ENCODE results near the gene ADGRV1. TPM values are rescaled to one million over a fixed set of nuclear protein-coding genes. Genes with fewer than 3 reads are reported as not detected.

Gene ADGRV1
- polyA plus RNA-seq, 4 donors: 2.6 to 2.9 (median 2.7) TPM; not detected in 1

DNA sequence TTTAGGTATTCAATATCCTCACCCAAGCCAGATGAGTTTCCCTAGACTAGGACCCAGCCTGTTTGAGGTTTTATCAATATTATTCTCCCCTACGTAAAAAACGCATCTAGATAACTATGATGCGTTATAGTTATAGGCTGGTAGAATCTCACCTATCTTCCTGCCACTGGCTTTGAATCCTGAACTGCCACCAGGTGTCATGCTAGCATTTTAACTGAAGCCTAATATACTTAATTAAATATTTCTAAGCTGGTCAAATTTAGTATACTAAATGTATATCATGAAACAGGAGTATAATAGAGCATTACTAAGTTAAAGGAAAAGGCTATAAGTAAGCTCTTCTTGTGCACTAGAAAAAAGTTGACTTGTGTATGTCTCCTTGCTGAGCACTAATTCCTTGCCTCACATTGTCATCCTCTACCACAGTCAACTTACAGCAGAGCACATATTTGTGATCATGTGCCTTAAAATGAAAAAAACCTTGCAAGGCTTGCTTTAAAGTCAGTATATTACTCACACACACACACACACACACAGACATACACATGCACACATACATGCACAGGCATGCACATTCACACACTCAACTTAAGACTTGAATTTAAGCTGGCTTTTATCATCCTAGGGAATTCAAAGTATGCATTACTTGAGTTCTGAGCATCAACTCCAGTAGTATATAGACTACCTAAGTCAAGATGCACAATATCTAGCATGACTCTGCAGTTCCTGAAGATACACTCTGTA is 303.4 kb downstream of the ADGRV1 start:
- Histone ChIP-seq H3K4me3 (ENCODE audit: low read depth in 1 of 3, low read length in 3 of 3) (no peak overlapping the region), H3K36me3 (ENCODE audit: control insufficient read depth in 3 of 3, insufficient read depth in 2 of 3, low read depth in 1 of 3, low read length in 3 of 3) (no peaks in the 10 kb centered on the region), H3K9me3 (ENCODE audit: control insufficient read depth in 2 of 2, insufficient read depth in 1 of 2, low read depth in 1 of 2, low read length in 1 of 2) (no peaks in the 10 kb centered on the region), H3K27ac (ENCODE audit: low read depth in 1 of 3, low read length in 2 of 3) (no peak overlapping the region), H3K4me1 (ENCODE audit: control insufficient read depth in 3 of 3, insufficient read depth in 2 of 3, low read depth in 1 of 3, low read length in 2 of 3) (no peaks in the 10 kb centered on the region), H3K27me3 (ENCODE audit: control insufficient read depth in 3 of 3, insufficient read depth in 3 of 3, low read length in 3 of 3) (no peaks in the 10 kb centered on the region)
- 87 to 88% (median 88%) methylated on average over 3 of the region's 3 CpGs for WGBS, 3 donors
- no peak for FAIRE-seq
- no peak for DNase-seq

DNA sequence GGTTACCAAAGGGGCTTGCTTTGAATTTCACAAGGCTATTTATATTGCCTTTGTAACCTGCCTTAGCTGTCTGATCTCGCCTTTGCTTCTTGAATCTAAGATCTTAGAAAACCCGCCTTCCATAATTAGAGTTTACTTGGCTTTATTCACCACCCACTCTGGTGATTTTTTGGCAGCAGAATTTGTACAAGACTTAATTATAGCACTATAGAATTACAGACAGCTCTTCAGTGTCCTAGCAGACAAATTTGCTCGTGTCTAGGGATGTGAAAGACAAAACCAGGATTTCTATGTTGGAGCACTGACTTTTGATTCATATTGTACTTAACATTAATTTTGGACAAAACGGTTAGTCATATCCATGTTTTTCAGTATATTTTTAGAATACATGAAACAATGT is 306.6 kb downstream of the ADGRV1 start:
- Histone ChIP-seq H3K27ac (ENCODE audit: low read depth in 1 of 3, low read length in 2 of 3) (no peak overlapping the region), H3K27me3 (ENCODE audit: control insufficient read depth in 3 of 3, insufficient read depth in 3 of 3, low read length in 3 of 3) (no peaks in the 10 kb centered on the region), H3K36me3 (ENCODE audit: control insufficient read depth in 3 of 3, insufficient read depth in 2 of 3, low read depth in 1 of 3, low read length in 3 of 3) (no peaks in the 10 kb centered on the region), H3K4me1 (ENCODE audit: control insufficient read depth in 3 of 3, insufficient read depth in 2 of 3, low read depth in 1 of 3, low read length in 2 of 3) (no peaks in the 10 kb centered on the region), H3K9me3 (ENCODE audit: control insufficient read depth in 2 of 2, insufficient read depth in 1 of 2, low read depth in 1 of 2, low read length in 1 of 2) (no peaks in the 10 kb centered on the region), H3K4me3 (ENCODE audit: low read depth in 1 of 3, low read length in 3 of 3) (no peak overlapping the region)
- DNase-seq: no peak
- no peak for FAIRE-seq
- 76 to 80% (median 80%) methylated on average over 4 of the region's 4 CpGs for whole genome bisulfite sequencing, 3 donors

DNA sequence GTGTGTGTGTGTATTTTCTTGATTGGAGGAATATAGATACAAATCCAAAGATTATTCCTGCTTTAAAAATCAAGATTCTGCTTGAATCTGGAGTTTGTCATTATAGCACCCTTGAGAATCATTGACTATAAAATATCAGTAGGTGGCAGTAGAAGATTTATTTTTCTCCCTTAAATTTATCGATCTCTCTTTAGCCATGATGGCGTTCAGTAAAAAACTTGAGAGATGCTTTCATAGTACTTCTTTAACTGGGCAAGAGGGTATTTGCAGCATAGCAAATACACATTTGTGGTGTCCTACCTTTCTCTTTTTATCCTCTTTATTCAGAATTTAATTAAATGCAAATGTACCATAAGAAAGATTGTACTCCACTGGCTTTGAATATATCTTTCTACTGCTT is 307.7 kb downstream of the ADGRV1 start:
- FAIRE-seq (peak; percentile 23), DNase-seq (peak; percentile 47 to 48)
- WGBS, 3 donors: 0 to 4% (median 1%) methylated on average over 2 of the region's 2 CpGs

DNA sequence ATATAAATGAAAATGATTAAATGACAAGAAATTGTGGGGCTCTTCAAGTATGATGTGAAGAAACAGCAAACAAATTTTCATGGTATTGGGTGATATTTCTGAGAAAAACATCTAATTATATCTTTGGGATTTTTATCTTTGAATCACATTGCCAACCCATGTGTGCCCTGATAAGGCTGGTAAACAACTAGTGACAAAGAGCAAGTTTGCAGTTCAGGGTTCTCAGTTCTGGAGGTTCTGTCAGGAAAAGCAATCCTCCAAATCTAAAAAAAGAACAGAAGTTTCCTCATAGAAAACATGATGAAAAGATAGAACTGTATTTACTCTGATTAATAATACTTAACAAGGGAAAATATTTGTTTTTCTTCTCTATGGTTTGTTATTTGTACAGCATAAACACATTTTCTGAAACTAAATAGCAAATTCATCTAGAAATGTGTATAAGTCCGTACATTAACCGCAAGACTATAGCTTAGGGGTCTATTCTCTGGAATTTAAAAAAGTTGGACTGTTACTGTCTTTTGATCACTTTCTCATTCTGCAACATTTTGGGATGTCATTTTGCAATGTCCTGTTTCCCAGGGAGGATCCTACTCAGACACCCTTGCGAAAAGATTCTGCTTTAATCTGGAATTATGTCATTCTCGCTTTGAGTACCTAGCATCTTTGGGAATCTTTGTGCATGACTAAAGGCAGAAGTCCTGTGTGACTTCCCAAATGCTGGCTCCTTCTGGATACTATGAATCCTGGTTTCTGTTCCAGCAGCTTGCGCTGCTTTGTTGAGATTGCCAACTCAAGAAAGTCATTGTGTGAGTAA is 308.5 kb downstream of the ADGRV1 start:
- H3K4me3 ChIP-seq (ENCODE audit: low read depth in 1 of 3, low read length in 3 of 3): no peak overlapping the region
- WGBS, 3 donors: 82 to 93% (median 84%) methylated on average over 5 of the region's 5 CpGs
- DNase-seq: no peak
- no peak for FAIRE-seq
- H3K4me1 ChIP-seq (ENCODE audit: control insufficient read depth in 3 of 3, insufficient read depth in 2 of 3, low read depth in 1 of 3, low read length in 2 of 3): no peaks in the 10 kb centered on the region
- H3K9me3 ChIP-seq (ENCODE audit: control insufficient read depth in 2 of 2, insufficient read depth in 1 of 2, low read depth in 1 of 2, low read length in 1 of 2): no peaks in the 10 kb centered on the region
- H3K27ac ChIP-seq (ENCODE audit: low read depth in 1 of 3, low read length in 2 of 3): no peak overlapping the region
- H3K36me3 ChIP-seq (ENCODE audit: control insufficient read depth in 3 of 3, insufficient read depth in 2 of 3, low read depth in 1 of 3, low read length in 3 of 3): no peaks in the 10 kb centered on the region
- H3K27me3 ChIP-seq (ENCODE audit: control insufficient read depth in 3 of 3, insufficient read depth in 3 of 3, low read length in 3 of 3): no peaks in the 10 kb centered on the region

More for the DNA sequence above, 307.7 kb downstream of the ADGRV1 start:
- Histone ChIP-seq H3K9me3 (ENCODE audit: control insufficient read depth in 2 of 2, insufficient read depth in 1 of 2, low read depth in 1 of 2, low read length in 1 of 2) (no peaks in the 10 kb centered on the region), H3K4me1 (ENCODE audit: control insufficient read depth in 3 of 3, insufficient read depth in 2 of 3, low read depth in 1 of 3, low read length in 2 of 3) (no peaks in the 10 kb centered on the region), H3K27ac (ENCODE audit: low read depth in 1 of 3, low read length in 2 of 3) (no peak overlapping the region), H3K4me3 (ENCODE audit: low read depth in 1 of 3, low read length in 3 of 3) (no peak overlapping the region), H3K27me3 (ENCODE audit: control insufficient read depth in 3 of 3, insufficient read depth in 3 of 3, low read length in 3 of 3) (no peaks in the 10 kb centered on the region), H3K36me3 (ENCODE audit: control insufficient read depth in 3 of 3, insufficient read depth in 2 of 3, low read depth in 1 of 3, low read length in 3 of 3) (no peaks in the 10 kb centered on the region)

DNA sequence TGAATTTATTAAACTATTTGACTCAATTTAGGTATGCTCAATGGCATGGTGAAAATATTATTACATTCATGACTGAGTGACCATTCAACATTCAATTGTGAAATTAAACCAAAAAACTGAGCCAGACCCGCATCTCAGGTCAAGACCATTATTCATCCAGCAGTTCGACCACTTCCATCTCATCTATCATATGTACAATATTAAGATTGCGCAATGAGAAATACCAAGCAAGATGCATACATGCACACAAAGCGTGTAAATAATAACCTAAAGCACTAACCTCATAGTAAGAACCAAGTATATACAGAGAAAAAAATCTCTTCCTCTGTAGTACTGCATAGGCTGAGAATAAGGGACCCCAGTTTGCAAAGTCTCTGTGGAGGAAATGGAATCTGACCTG is 310.2 kb downstream of the ADGRV1 start:
- no peak for FAIRE-seq
- H3K27ac ChIP-seq (ENCODE audit: low read depth in 1 of 3, low read length in 2 of 3): no peak overlapping the region
- no peaks in the 10 kb centered on the region for H3K9me3 ChIP-seq (ENCODE audit: control insufficient read depth in 2 of 2, insufficient read depth in 1 of 2, low read depth in 1 of 2, low read length in 1 of 2)
- H3K4me3 ChIP-seq (ENCODE audit: low read depth in 1 of 3, low read length in 3 of 3): no peak overlapping the region
- WGBS, 3 donors: 90 to 94% (median 93%) methylated on average over 4 of the region's 4 CpGs
- H3K27me3 ChIP-seq (ENCODE audit: control insufficient read depth in 3 of 3, insufficient read depth in 3 of 3, low read length in 3 of 3): no peaks in the 10 kb centered on the region
- H3K36me3 ChIP-seq (ENCODE audit: control insufficient read depth in 3 of 3, insufficient read depth in 2 of 3, low read depth in 1 of 3, low read length in 3 of 3): no peaks in the 10 kb centered on the region
- DNase-seq: no peak
- H3K4me1 ChIP-seq (ENCODE audit: control insufficient read depth in 3 of 3, insufficient read depth in 2 of 3, low read depth in 1 of 3, low read length in 2 of 3): no peaks in the 10 kb centered on the region

DNA sequence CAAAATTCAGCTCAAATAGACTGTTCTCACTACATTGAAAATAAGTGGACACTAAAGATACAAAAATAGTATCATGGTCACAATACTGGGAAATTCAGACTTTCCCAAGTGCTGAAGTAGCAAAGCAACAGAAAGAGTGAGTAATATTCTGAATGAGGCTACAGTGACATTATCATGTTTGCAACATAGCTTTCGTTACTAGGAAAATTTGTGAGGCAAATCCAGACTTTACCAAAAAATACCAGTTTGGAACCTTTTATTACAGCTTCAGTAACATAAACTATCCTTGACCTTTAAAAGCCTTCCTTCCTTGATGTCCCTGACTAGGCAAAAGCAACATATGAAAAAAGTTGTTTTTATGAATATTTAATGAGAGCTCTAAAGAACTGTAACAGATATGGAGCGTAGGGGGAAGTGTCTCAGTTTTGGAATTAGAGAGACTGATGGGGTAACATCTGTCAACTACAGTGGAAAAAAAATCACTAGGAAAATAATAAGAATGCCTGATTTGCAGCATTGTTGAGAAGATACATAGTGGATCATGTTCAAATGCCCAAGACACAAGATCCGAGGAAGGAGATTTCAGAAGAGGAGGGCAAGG is 312.9 kb downstream of the ADGRV1 start:
- DNase-seq (no peak), FAIRE-seq (no peak)
- 74 to 90% (median 83%) methylated on average over 3 of the region's 3 CpGs for WGBS, 3 donors
- no peaks in the 10 kb centered on the region for H3K27me3 ChIP-seq (ENCODE audit: control insufficient read depth in 3 of 3, insufficient read depth in 3 of 3, low read length in 3 of 3)
- no peak overlapping the region for H3K4me3 ChIP-seq (ENCODE audit: low read depth in 1 of 3, low read length in 3 of 3)
- no peaks in the 10 kb centered on the region for H3K9me3 ChIP-seq (ENCODE audit: control insufficient read depth in 2 of 2, insufficient read depth in 1 of 2, low read depth in 1 of 2, low read length in 1 of 2)
- no peaks in the 10 kb centered on the region for H3K4me1 ChIP-seq (ENCODE audit: control insufficient read depth in 3 of 3, insufficient read depth in 2 of 3, low read depth in 1 of 3, low read length in 2 of 3)
- H3K27ac ChIP-seq (ENCODE audit: low read depth in 1 of 3, low read length in 2 of 3): peak overlapping the region in 1 of 3 donors; percentile 52
- no peaks in the 10 kb centered on the region for H3K36me3 ChIP-seq (ENCODE audit: control insufficient read depth in 3 of 3, insufficient read depth in 2 of 3, low read depth in 1 of 3, low read length in 3 of 3)

DNA sequence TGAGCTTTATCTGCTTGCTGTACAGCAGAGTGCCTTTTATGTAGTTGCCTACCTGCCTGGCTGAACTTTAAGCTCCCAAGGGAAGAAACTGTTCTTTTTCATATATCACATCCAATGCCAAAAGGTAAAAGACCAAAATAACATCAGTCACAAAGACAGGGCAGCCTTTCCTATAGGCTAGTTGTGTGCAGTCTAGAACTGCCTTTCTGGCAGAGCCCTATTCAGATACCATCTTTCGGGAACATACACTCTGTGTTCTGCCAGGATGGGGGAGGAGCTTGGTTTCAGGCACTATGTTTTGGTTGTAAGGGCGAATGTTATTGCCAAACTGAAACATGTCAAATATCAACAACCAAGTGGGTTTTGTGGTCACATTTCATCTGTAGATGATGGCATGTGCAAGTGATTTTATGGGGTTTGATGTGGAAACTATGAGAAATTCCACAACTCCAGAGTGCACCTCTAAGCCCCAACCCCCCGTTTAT is 314.5 kb downstream of the ADGRV1 start:
- WGBS, 3 donors: 67 to 79% (median 70%) methylated on average over 3 of the region's 3 CpGs
- no peak overlapping the region for H3K4me3 ChIP-seq (ENCODE audit: low read depth in 1 of 3, low read length in 3 of 3)
- H3K9me3 ChIP-seq (ENCODE audit: control insufficient read depth in 2 of 2, insufficient read depth in 1 of 2, low read depth in 1 of 2, low read length in 1 of 2): no peaks in the 10 kb centered on the region
- H3K36me3 ChIP-seq (ENCODE audit: control insufficient read depth in 3 of 3, insufficient read depth in 2 of 3, low read depth in 1 of 3, low read length in 3 of 3): no peaks in the 10 kb centered on the region
- peaks cover 0 to 6% (median 0%) of the 10 kb centered on the region in 3 donors for H3K4me1 ChIP-seq (ENCODE audit: control insufficient read depth in 3 of 3, insufficient read depth in 2 of 3, low read depth in 1 of 3, low read length in 2 of 3)
- FAIRE-seq (no peak), DNase-seq (no peak)
- no peak overlapping the region for H3K27ac ChIP-seq (ENCODE audit: low read depth in 1 of 3, low read length in 2 of 3)
- H3K27me3 ChIP-seq (ENCODE audit: control insufficient read depth in 3 of 3, insufficient read depth in 3 of 3, low read length in 3 of 3): no peaks in the 10 kb centered on the region

DNA sequence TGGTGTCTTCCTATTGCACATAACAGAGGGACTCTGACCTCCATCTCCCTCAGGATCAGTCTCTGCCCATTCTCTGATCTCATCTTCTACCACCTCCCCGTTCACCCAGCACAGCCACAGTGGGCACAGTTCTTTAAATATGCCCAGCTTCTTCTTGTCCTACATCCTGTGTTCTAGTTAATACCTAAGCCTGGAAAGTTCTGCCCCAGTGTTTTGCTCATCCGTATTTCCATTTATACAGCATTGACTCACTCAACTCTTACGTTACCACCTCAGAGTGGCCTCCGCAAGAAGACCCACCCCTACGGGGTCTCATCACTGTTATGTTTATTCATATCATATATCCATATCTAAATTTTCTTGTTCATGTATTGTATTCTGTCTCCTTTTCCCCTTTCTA is 315.5 kb downstream of the ADGRV1 start:
- 91 to 96% (median 93%) methylated on average over 5 of the region's 5 CpGs for WGBS, 3 donors
- H3K4me3 ChIP-seq (ENCODE audit: low read depth in 1 of 3, low read length in 3 of 3): no peak overlapping the region

More for the DNA sequence above, 315.5 kb downstream of the ADGRV1 start:
- H3K4me1 ChIP-seq (ENCODE audit: control insufficient read depth in 3 of 3, insufficient read depth in 2 of 3, low read depth in 1 of 3, low read length in 2 of 3): peaks cover 0 to 6% (median 0%) of the 10 kb centered on the region in 3 donors
- no peaks in the 10 kb centered on the region for H3K9me3 ChIP-seq (ENCODE audit: control insufficient read depth in 2 of 2, insufficient read depth in 1 of 2, low read depth in 1 of 2, low read length in 1 of 2)
- no peaks in the 10 kb centered on the region for H3K27me3 ChIP-seq (ENCODE audit: control insufficient read depth in 3 of 3, insufficient read depth in 3 of 3, low read length in 3 of 3)
- DNase-seq (no peak), FAIRE-seq (no peak)
- no peak overlapping the region for H3K27ac ChIP-seq (ENCODE audit: low read depth in 1 of 3, low read length in 2 of 3)
- H3K36me3 ChIP-seq (ENCODE audit: control insufficient read depth in 3 of 3, insufficient read depth in 2 of 3, low read depth in 1 of 3, low read length in 3 of 3): no peaks in the 10 kb centered on the region
